ENCODE data around the gene KBTBD7.

Gene KBTBD7

GRCh38 chr13:41236369-41236768 is 42.0 kb upstream of the KBTBD7 start:
- no peak for ATAC-seq

DNA sequence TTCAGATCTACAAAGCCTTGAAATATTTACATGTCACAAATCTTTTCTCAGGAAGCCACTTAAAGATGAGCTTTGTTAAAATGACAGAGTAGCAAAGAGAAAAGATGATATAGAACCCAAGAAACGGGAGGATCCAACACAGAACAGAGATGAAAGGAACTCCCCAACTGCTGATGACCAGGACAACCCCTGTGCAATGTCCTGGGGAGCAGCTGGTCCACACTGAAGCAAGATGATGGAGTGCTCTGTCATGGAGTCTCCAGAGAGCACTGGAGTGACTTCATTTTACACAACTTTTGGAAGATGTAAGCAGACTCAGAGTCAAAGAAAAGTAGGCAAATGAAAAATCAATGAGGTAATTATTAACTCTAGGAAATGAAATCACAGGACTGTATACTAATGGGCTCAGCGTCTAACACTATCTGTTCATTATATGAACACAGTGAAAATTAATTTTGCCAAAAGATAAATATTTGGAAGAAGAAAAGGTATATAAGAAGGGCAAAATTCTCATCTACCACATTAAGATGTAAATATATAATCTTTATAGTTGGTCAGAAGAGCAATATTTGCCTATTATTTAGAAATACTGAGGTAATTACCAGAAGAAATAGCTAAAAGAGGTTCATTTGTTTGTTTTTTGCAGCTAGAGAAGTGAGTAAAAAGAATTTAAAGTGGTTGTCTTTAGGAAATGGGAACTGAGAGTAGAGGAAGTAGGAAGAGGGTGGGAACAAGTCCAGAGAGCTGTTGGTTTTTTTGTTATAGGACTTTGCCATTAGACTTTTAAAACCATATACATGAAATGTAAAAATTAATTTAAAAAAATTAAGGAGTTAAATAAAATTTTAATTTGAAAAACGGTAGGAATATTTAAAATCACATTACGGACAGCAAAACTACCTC is 38.5 kb upstream of the KBTBD7 start:
- TF ChIP-seq, protein P1, sequence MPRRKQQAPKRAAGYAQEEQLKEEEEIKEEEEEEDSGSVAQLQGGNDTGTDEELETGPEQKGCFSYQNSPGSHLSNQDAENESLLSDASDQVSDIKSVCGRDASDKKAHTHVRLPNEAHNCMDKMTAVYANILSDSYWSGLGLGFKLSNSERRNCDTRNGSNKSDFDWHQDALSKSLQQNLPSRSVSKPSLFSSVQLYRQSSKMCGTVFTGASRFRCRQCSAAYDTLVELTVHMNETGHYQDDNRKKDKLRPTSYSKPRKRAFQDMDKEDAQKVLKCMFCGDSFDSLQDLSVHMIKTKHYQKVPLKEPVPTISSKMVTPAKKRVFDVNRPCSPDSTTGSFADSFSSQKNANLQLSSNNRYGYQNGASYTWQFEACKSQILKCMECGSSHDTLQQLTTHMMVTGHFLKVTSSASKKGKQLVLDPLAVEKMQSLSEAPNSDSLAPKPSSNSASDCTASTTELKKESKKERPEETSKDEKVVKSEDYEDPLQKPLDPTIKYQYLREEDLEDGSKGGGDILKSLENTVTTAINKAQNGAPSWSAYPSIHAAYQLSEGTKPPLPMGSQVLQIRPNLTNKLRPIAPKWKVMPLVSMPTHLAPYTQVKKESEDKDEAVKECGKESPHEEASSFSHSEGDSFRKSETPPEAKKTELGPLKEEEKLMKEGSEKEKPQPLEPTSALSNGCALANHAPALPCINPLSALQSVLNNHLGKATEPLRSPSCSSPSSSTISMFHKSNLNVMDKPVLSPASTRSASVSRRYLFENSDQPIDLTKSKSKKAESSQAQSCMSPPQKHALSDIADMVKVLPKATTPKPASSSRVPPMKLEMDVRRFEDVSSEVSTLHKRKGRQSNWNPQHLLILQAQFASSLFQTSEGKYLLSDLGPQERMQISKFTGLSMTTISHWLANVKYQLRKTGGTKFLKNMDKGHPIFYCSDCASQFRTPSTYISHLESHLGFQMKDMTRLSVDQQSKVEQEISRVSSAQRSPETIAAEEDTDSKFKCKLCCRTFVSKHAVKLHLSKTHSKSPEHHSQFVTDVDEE (CRISPR knock-in tag; IDR thresholded peaks at IDR 0.05) = no peak
- TF ChIP-seq BACH2 (CRISPR knock-in tag; IDR thresholded peaks at IDR 0.05; ENCODE audit: borderline replicate concordance) (no peak), OSR1 (CRISPR knock-in tag; IDR thresholded peaks at IDR 0.05) (no peak), CSRNP3 (CRISPR knock-in tag; IDR thresholded peaks at IDR 0.05) (no peak), ARNTL (CRISPR knock-in tag; IDR thresholded peaks at IDR 0.05; ENCODE audit: borderline replicate concordance, low read depth) (no peak), TCF4 (CRISPR knock-in tag; IDR thresholded peaks at IDR 0.05; ENCODE audit: borderline replicate concordance) (no peak), SNAI2 (CRISPR knock-in tag; IDR thresholded peaks at IDR 0.05) (no peak), CREB5 (CRISPR knock-in tag; IDR thresholded peaks at IDR 0.05; ENCODE audit: low read depth) (no peak)
- no peak for ATAC-seq

More at GRCh38 chr13:41236369-41236768, 42.0 kb upstream of the KBTBD7 start:
- no peak for TF ChIP-seq TOX (CRISPR knock-in tag; IDR thresholded peaks at IDR 0.05; ENCODE audit: borderline replicate concordance)
- no peak for TF ChIP-seq ZNF70 (CRISPR knock-in tag; IDR thresholded peaks at IDR 0.05)
- no peak for TF ChIP-seq ARNTL (CRISPR knock-in tag; IDR thresholded peaks at IDR 0.05; ENCODE audit: borderline replicate concordance, low read depth)
- no peak for TF ChIP-seq ZNF8 (CRISPR knock-in tag; IDR thresholded peaks at IDR 0.05)
- no peak for TF ChIP-seq ESRRG (CRISPR knock-in tag; IDR thresholded peaks at IDR 0.05)
- TF ChIP-seq SNAI2 (CRISPR knock-in tag; IDR thresholded peaks at IDR 0.05) = no peak
- TF ChIP-seq CSDC2 (CRISPR knock-in tag; IDR thresholded peaks at IDR 0.05) = no peak
- no peak for TF ChIP-seq PPARA (CRISPR knock-in tag; IDR thresholded peaks at IDR 0.05; ENCODE audit: borderline replicate concordance)
- TF ChIP-seq GLIS3 (CRISPR knock-in tag; IDR thresholded peaks at IDR 0.05) = no peak
- no peak for TF ChIP-seq CSRNP3 (CRISPR knock-in tag; IDR thresholded peaks at IDR 0.05)
- TF ChIP-seq ZC3H10 (CRISPR knock-in tag; IDR thresholded peaks at IDR 0.05) = no peak
- no peak for TF ChIP-seq OSR1 (CRISPR knock-in tag; IDR thresholded peaks at IDR 0.05)

DNA sequence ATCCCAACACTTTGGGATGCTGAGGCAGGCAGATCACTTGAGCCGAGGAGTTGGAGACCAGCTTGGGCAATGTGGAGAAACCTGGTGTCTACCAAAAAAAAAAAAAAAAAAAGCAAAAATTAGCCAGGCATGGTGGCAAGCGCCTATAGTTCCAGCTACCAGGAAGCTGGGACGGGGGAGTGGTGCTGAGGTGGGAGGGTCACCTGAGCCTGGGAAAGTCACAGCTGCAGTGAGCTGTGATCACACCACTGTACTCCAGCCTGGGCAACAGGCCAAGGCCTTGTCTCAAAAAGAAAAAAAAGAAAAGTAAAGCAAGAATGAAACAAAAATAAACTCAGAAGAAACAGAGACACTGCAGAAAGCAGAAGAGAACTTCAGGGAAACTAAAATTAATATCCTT is 37.4 kb upstream of the KBTBD7 start:
- TF ChIP-seq ZNF565 (CRISPR knock-in tag; conservative IDR thresholded peaks at IDR 0.05; ENCODE audit: low read depth) (no peak), CSDC2 (CRISPR knock-in tag; IDR thresholded peaks at IDR 0.05) (no peak), ARNTL (CRISPR knock-in tag; IDR thresholded peaks at IDR 0.05; ENCODE audit: borderline replicate concordance, low read depth) (no peak), ESRRG (CRISPR knock-in tag; IDR thresholded peaks at IDR 0.05) (no peak), OSR1 (CRISPR knock-in tag; IDR thresholded peaks at IDR 0.05) (no peak), TOX (CRISPR knock-in tag; IDR thresholded peaks at IDR 0.05; ENCODE audit: borderline replicate concordance) (no peak), BACH2 (CRISPR knock-in tag; IDR thresholded peaks at IDR 0.05; ENCODE audit: borderline replicate concordance) (no peak), PPARA (CRISPR knock-in tag; IDR thresholded peaks at IDR 0.05; ENCODE audit: borderline replicate concordance) (no peak), GLIS3 (CRISPR knock-in tag; IDR thresholded peaks at IDR 0.05) (no peak), ZFP3 (CRISPR knock-in tag; IDR thresholded peaks at IDR 0.05) (no peak), CREB5 (CRISPR knock-in tag; IDR thresholded peaks at IDR 0.05; ENCODE audit: low read depth) (no peak), RARB (CRISPR knock-in tag; IDR thresholded peaks at IDR 0.05) (no peak), CSRNP3 (CRISPR knock-in tag; IDR thresholded peaks at IDR 0.05) (no peak)
- ATAC-seq = no peak

Data from SK-N-SH treated with all-trans-retinoic acid at 6 μM for 48 hours (cell line).